PFSK-1 (cell line): ENCODE results near the gene SLC25A25.

Experiments used
- FOXP2 ChIP-seq: optimal IDR thresholded peaks from 2 replicates; pipeline ENCODE3; 2011; ENCODE audit warnings: borderline replicate concordance, control low read depth, inconsistent platforms; ENCODE audit not compliant: insufficient read depth; ENCODE audit errors: extremely low read length, extremely low read depth
- POLR2AphosphoS5 ChIP-seq: IDR thresholded peaks from 2 replicates; pipeline ENCODE4 v1.6.1; 2012; ENCODE audit warnings: low read depth, mild to moderate bottlenecking, control low read depth, low read length, moderate library complexity
- SIN3A ChIP-seq: IDR thresholded peaks from 2 replicates; pipeline ENCODE4 v1.6.1; 2012; ENCODE audit warnings: mild to moderate bottlenecking, low read length, moderate library complexity, borderline replicate concordance; ENCODE audit not compliant: insufficient read depth
- TAF1 ChIP-seq: IDR thresholded peaks from 2 replicates; pipeline ENCODE4 v1.6.1; 2012; ENCODE audit warnings: low read length, control low read depth, borderline replicate concordance; ENCODE audit not compliant: insufficient read depth
- TF ChIP-seq, protein P1 (sequence below), 2 experiments: IDR thresholded peaks; 2 replicates each; pipeline versions ENCODE4 v1.6.1 to v1.8.0; 2011 to 2012; ENCODE audit warnings: low read depth in 2 of 2, low read length in 2 of 2, control low read depth in 1 of 2, inconsistent platforms in 1 of 2, mild to moderate bottlenecking in 1 of 2, moderate library complexity in 1 of 2; ENCODE audit not compliant: insufficient read depth in 1 of 2

The SLC25A25 gene

DNA sequence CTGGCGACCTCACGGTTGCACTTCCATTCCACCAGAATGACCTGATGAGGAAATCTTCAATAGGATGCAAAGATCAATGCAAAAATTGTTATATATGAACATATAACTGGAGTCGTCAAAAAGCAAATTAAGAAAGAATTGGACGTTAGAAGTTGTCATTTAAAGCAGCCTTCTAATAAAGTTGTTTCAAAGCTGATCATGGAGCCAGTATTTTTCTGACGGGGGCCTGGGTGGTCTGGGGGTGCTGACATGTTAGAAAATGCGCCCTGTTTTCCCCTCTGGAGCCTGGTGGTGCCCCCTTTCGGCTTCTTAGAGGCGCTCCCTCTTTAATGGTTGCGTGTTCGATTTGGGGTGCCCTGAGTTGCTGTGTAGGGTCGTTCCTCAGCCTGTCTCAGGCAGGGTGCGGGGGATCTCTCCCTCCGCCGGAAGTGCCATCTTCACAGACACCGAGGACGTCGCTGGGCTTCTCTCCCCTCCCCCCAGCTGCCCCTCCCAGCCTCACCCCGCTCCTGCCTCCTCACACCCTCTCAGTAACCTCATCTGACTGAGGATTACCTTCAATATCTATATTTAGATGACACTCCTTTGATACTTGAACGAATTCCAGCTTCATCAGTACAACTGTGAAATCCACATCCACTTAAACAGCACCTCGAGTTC, 41.1 kb downstream of the SLC25A25 start:
- TF ChIP-seq SIN3A (no peak), TAF1 (no peak), POLR2AphosphoS5 (no peak), FOXP2 (no peak)
- TF ChIP-seq, protein P1, sequence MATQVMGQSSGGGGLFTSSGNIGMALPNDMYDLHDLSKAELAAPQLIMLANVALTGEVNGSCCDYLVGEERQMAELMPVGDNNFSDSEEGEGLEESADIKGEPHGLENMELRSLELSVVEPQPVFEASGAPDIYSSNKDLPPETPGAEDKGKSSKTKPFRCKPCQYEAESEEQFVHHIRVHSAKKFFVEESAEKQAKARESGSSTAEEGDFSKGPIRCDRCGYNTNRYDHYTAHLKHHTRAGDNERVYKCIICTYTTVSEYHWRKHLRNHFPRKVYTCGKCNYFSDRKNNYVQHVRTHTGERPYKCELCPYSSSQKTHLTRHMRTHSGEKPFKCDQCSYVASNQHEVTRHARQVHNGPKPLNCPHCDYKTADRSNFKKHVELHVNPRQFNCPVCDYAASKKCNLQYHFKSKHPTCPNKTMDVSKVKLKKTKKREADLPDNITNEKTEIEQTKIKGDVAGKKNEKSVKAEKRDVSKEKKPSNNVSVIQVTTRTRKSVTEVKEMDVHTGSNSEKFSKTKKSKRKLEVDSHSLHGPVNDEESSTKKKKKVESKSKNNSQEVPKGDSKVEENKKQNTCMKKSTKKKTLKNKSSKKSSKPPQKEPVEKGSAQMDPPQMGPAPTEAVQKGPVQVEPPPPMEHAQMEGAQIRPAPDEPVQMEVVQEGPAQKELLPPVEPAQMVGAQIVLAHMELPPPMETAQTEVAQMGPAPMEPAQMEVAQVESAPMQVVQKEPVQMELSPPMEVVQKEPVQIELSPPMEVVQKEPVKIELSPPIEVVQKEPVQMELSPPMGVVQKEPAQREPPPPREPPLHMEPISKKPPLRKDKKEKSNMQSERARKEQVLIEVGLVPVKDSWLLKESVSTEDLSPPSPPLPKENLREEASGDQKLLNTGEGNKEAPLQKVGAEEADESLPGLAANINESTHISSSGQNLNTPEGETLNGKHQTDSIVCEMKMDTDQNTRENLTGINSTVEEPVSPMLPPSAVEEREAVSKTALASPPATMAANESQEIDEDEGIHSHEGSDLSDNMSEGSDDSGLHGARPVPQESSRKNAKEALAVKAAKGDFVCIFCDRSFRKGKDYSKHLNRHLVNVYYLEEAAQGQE (IDR thresholded peaks at IDR 0.05; ENCODE audit: insufficient read depth in 1 of 2, low read depth in 2 of 2, low read length in 2 of 2): no peak

DNA sequence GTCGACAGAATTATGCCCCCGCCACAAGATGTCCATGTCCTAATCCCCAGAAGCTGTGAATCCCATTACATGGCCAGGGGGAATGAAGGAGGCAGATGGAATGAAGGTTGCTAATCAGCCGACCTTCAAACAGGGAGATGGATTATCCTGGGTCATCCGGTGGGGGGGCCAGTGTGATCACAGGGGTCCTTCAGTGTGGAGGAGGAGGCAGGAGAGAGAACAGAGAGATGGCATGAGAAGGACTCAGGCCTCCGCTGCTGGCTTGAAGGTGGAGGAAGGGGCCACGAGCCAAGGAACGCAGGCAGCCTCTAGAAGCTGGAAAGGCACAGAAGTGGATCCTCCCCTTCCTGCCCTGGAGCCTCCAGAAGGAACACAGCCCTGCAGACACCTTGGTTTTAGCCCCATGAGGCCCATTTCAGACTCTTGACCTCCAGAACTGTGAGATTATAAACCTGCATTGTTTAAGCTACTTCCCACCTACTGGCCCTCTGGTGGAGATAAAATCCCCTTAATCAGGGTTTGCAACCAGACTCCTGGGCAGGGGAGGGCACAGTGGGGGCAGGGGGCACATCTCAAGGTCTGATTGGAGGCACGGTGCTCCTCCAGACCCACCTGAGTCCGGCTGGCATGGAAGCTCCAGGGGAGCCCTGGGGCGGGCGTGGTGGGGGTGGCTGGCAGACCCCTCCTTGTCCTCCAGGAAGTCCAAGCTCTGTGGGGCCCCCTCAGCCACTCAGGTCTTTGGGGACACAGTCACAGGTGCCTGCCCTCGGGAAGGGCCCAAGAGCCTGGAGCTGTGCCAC, 45.7 kb downstream of the SLC25A25 start:
- no peak for TF ChIP-seq SIN3A
- TF ChIP-seq POLR2AphosphoS5: no peak
- no peak for TF ChIP-seq FOXP2
- TF ChIP-seq, protein P1 (IDR thresholded peaks at IDR 0.05; ENCODE audit: insufficient read depth in 1 of 2, low read depth in 2 of 2, low read length in 2 of 2): no peak
- TF ChIP-seq TAF1: no peak

DNA sequence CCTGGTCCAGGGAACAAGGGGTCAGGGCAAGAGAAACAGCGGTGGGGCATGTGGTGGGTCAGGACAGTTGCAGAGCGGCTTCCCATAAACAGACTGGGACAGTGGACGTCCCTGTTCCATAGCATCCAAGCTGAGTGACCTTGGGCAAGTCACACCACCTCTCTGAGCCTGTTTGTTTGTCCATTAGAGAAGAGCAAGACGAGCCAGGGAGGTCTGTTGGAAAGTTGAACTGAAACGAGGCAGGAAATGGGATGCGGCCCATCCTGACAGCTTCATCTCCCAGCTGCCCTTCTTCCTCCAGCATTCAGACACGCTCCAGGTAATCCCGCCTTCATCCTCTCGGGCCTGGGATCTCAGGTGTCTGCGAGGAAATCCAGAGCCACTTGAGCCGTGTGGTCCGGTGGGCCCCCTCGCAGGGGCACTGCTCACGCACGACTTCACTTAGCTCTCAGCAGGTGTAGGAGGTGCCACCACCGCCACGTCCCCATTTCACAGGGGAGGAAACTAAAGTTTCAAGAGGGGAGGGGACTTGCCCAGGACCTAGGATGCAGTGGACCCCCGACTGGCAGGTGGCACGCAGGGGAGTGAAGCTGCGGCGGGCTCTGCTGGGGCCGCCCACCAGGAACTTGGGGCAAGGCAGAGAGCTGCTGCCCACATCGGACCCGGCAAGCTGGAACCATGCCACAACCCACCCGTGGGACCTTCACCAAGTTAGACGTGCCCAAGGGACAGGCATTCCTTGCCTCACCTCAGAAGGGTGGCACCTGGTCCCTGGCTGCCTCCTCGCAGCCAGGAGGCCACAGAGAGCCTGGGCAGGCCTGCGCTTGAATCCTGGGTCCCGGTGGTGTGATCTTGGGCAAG, 46.5 kb downstream of the SLC25A25 start:
- no peak for TF ChIP-seq SIN3A
- TF ChIP-seq TAF1: no peak
- TF ChIP-seq POLR2AphosphoS5: no peak
- TF ChIP-seq FOXP2: no peak
- TF ChIP-seq, protein P1 (IDR thresholded peaks at IDR 0.05; ENCODE audit: insufficient read depth in 1 of 2, low read depth in 2 of 2, low read length in 2 of 2): no peak

DNA sequence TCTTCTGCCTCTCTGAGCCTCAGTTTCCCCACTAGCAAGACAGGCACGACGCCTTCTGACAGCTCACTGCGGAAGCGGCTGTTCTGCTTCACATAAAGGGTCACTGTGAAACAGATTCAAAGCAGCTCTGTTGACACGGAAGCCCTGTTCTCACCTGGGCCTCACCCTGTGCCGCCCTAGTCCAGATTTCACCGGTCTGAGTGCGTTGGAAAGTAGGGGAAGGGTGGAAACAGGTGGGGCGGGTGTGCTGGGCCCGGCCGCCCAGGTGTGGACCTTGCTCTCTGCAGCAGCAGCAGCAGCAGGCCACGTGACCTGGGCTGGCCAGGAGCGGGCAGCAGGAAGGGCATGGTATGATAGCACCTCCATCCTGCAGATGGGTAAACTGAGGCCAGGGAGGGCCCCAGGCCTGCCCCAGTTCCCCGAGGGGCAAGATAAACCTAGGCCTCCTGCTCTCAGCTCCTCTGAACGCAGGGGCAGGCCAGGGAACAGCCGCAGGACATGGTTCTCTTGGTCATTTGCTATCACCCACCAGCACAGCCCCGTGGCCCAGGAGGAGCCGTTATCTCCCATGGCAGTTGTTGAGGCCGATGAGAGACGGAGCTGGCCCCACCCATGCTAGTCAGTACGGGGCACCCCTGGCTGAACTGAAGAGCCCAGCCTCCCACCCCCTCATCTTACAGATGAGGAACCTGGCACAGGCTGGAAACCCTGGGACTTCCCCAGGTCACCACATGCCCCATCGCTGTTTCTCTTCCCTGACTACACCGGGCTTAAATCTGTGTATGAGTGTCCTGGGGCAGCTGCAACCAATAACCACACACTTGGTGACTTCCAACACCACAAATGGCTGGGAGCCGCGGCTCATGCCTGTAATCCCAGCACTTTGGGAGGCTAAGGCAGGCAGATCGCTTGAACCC, 47.4 kb downstream of the SLC25A25 start:
- TF ChIP-seq POLR2AphosphoS5 (no peak), SIN3A (no peak), FOXP2 (no peak), TAF1 (no peak)
- TF ChIP-seq, protein P1 (IDR thresholded peaks at IDR 0.05; ENCODE audit: insufficient read depth in 1 of 2, low read depth in 2 of 2, low read length in 2 of 2): no peak
